Epithelial cell of proximal tubule (primary cell): Measurements from ENCODE around the gene PSTPIP1. TPM values are rescaled to one million over a fixed set of nuclear protein-coding genes. Genes with fewer than 3 reads are reported as not detected.
"Not testable (repeated sequence)": the region's sequence is repeated elsewhere in the genome, so short reads cannot be mapped to it uniquely, and the experiment has no call there.

Experiments
- DNase-seq: peaks from one replicate; pipeline ENCODE4 v3.0.0-alpha.2; 2011; ENCODE audit warnings: low read depth
- H3K4me3 ChIP-seq: 2 replicates; pipeline ENCODE4 v1.5.1; 2011; ENCODE audit warnings: low read depth, mild to moderate bottlenecking, low read length
- total RNA-seq: library from RNA; depleted of rRNA; stranded (reverse); fragments of >200 nt; gene quantifications from 2 replicates; pipeline ENCODE4 v1.2.3, GENCODE V29; 2015
- TF ChIP-seq, protein P1 (sequence below): conservative IDR thresholded peaks from 2 replicates; pipeline ENCODE4 v1.5.1; 2012; ENCODE audit warnings: low read depth, mild to moderate bottlenecking, low read length

The PSTPIP1 gene
- total RNA-seq, 1 donor from 2014 or later = not detected

DNA sequence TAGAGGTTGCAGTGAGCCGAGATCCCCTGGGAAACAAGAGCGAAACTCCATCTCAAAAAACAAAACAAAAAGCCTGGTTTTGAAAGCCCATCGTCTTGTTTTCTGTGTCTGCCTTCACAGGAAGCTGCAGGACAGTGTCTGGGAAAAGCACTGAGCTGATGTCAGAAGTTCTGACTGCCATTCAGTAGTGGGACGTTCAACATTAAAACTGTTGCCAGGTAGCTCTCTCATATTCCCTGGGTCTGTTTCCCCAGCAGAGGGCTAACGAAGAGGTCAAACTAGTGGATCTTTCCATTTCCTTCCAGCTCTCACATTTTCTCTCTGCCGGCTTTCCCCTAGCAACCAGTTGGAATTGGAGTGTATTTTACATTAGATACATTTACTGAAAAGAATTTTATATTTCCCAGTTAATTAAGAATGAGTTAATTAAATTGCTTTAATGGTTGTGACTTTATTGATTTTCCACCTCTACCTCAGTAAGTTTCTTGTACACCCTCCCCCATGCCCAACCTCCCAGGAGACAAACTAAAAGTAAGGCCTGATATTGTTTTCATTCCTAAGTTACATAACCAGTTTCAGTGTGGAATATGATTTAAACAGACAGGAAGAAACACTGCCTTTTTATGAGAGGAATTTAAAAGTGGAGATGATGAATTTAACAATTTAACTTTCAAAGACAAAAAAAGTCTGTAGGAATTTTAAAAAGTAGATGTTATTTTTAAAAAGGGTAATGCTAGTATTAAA lies 33.5 kb upstream of the PSTPIP1 start:
- TF ChIP-seq, protein P1, sequence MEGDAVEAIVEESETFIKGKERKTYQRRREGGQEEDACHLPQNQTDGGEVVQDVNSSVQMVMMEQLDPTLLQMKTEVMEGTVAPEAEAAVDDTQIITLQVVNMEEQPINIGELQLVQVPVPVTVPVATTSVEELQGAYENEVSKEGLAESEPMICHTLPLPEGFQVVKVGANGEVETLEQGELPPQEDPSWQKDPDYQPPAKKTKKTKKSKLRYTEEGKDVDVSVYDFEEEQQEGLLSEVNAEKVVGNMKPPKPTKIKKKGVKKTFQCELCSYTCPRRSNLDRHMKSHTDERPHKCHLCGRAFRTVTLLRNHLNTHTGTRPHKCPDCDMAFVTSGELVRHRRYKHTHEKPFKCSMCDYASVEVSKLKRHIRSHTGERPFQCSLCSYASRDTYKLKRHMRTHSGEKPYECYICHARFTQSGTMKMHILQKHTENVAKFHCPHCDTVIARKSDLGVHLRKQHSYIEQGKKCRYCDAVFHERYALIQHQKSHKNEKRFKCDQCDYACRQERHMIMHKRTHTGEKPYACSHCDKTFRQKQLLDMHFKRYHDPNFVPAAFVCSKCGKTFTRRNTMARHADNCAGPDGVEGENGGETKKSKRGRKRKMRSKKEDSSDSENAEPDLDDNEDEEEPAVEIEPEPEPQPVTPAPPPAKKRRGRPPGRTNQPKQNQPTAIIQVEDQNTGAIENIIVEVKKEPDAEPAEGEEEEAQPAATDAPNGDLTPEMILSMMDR = no peak
- DNase-seq = no peak
- H3K4me3 ChIP-seq = no peak overlapping the region

DNA sequence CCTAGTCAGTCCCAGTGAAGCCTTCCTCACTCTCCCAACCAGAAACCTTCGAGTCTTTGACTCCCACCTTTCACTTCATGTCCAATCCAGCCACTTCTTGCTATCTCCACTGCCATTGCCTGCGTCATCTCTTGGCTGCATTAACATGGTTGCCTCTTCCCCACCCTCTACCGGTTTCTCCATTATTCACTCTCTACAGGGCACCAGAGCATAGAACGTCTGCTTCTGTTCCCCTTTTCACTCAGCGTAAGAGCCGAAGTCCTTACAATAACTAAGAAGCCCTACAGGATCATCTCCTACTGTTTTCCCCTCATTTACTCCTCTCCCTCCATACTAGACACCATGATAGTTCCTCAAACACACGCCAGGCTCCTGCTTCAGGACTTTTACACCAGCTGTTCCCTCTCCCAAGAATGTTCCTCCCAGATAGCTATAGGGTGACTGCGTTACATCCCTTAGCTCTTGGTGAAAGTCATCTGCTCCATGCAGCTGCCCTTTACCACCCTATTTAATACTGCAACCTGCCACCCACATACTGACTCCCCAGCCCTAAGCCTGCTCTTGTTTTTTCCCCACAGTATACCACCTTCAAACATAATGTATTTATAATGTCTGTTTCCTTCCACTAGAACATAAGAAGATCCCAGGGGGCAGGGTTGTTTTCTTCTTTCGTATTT lies 32.5 kb upstream of the PSTPIP1 start:
- H3K4me3 ChIP-seq = no peak overlapping the region
- TF ChIP-seq, protein P1 = no peak
- no peak for DNase-seq

DNA sequence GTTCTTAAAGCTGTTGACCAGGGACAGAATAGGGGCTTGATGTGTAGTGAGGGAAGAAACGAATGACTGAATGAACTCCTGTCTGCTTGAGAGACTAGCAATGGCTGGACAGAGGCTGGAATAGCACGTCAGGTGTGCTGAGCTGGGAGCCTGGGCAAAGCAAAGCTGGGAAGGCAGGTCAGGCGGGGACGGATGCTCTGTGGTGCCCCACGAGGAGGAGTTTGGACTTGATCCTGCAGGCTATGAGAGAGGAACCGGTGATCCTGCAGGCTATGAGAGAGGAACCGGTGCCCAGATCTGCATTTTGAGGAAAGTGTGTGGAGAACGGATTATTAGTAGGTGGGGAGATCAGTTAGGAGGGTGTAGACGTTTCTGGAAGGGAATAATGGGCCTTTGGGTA lies 31.3 kb upstream of the PSTPIP1 start:
- H3K4me3 ChIP-seq = no peak overlapping the region
- no peak for DNase-seq
- TF ChIP-seq, protein P1 = peak; percentile 23

DNA sequence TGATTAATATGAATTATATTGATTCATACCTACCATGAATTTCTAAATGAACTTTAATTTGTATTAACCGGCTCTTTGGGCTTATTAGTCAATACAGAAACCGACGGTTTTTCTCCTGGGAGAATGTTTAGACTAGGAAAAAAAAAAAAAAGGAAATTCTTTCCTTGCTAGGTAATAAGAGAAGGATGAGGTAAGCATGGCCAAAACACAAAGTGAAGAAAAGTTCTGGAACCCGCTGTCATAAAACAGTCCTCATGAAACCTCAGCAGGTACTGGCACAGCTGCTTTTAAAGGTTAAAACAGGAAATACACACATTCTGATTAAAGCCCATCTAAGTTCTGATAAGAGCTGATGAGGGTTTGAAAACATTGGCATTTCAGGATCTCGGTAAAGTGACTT lies 30.8 kb upstream of the PSTPIP1 start:
- H3K4me3 ChIP-seq = no peak overlapping the region
- no peak for DNase-seq

DNA sequence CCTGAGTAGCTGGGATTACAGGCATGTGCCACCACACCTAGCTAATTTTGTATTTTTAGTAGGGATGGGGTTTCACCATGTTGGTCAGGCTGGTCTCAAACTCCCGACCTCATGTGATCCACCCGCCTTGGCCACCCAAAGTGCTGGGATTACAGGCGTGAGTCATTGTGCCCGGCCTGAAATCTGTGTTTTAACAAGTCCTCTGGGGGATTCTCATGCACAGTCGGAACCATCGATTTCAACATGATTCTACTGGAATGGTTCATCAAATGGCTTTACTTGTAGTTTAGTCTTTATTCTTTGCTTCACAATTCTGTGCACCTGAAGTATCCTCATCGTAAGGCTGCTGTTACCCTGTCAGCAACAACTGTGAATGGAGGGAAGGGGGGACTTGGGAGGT lies 28.9 kb upstream of the PSTPIP1 start:
- not testable (repeated sequence) for H3K4me3 ChIP-seq, DNase-seq

More for the DNA sequence above, 30.8 kb upstream of the PSTPIP1 start:
- TF ChIP-seq, protein P1 = no peak

DNA sequence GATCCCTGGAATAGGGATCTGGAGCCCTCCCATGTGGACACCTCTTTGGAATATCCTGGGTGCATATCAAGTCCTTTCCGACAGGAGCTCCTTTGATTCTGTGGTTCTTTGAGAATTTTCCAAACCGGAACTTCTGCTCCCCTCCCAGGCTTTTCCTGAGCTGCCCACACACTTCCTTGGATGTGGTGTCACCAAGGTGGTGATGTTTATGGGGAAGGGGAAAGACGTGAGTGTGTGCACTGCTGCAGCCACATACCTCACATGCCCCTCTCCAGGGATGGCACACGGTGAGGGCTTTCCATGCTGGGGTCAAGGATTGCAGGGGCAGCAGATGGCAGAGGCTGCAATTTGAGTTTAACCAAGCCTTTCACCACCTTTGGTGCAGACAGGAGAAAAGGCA lies 27.9 kb upstream of the PSTPIP1 start:
- DNase-seq = no peak
- H3K4me3 ChIP-seq = no peak overlapping the region
- TF ChIP-seq, protein P1 = no peak

DNA sequence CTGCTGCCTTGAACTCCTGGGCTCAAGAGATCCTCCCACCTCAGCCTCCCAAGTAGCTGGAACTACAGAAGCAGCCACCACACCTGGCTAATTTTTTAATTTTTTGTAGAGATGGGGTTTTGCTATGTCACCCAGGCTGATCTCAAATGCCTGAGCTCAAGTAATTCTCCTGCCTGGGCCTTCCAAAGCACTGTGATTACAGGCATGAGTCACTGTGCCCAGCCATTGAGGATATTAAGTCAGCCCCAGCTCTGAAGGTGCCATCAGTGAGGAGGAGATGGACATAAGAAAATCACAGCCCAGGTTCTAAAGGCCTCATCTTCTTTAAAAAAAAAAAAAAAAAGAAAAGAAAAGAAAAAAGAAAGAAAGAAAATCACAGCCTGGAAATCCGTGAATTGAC lies 26.6 kb upstream of the PSTPIP1 start:
- TF ChIP-seq, protein P1 = no peak
- DNase-seq = no peak
- H3K4me3 ChIP-seq = no peak overlapping the region
